Head of caudate nucleus (tissue), 42 donors: ENCODE results near the gene TBXAS1.
A peak's percentile ranks its signal among the peaks of the same experiment; 100 is the strongest.

Experiments used
- DNase-seq, 42 donors: peaks; one replicate each; pipeline versions ENCODE4 v3.0.0 to v3.0.0-alpha.2; 2020 to 2021; ENCODE audit warnings: mixed read lengths in 7 of 42
- intact Hi-C: fragments of 100-400 bp; cut with DNase I; formaldehyde crosslinking; loops from one replicate; pipeline ENCODE4 v1.15.0; 2022

Gene TBXAS1

DNA sequence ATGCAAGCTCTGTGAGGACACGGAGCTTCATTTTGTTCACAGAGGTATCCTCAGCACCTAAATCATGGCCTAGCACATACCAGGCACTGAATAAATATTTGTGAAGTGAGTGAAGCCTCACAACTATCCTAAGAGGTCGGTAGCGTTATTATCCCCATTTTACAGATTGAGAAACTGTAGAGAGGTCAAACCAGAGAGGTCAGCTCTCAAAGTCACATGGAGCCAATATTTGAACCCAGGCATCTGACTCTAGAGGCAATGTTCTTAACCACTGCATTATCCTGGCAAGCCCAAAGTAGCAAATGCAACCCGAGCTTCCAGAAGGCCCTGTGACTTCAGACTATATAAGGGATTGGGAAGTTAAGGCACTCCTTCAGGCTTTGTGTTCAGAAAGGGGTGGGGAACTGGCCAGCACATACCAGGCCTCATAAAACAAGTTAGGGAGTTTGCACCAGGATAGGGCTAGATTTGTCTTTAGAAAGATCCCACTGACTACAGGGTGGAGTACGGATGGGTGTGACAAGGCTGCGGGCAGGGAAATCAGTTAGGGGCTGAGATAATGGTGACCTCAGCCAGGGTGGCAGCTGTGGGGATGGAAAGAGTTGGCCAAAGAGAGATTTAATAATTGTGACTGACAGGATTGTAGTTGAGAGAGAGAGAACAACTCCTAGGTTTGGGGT is 101.4 kb downstream of the TBXAS1 start:
- DNase-seq = peak in 1 of 42 donors; percentile 24
- intact Hi-C loops = no loop called here

GRCh38 chr7:139931190-139931934 is 102.3 kb downstream of the TBXAS1 start:
- peak in 2 of 42 donors; percentile 19 to 25 for DNase-seq
- intact Hi-C loops = no loop called here

GRCh38 chr7:139932531-139932930 is 103.5 kb downstream of the TBXAS1 start:
- intact Hi-C loops = no loop called here
- no peak for DNase-seq

GRCh38 chr7:139936760-139937310 is 107.8 kb downstream of the TBXAS1 start:
- intact Hi-C loops = no loop called here
- peak in 1 of 42 donors; percentile 15 for DNase-seq

- DNase-seq = peak in 15 of 42 donors; percentile 10 to 40 (median 29)
- intact Hi-C loops = no loop called here
Observed at GRCh38 chr7:139937715-139938114, 108.7 kb downstream of the TBXAS1 start.

GRCh38 chr7:139940866-139941265 is 111.8 kb downstream of the TBXAS1 start:
- no peak for DNase-seq
- intact Hi-C loops = no loop called here

- peak in 1 of 42 donors; percentile 2 for DNase-seq
- intact Hi-C loops = no loop called here
Observed at GRCh38 chr7:139941421-139941820, 112.4 kb downstream of the TBXAS1 start.

GRCh38 chr7:139941866-139942265 is 112.8 kb downstream of the TBXAS1 start:
- no peak for DNase-seq
- intact Hi-C loops = no loop called here

- peak in 1 of 42 donors; percentile 3 for DNase-seq
- intact Hi-C loops = no loop called here
Observed at GRCh38 chr7:139942636-139943035, 113.6 kb downstream of the TBXAS1 start.

DNA sequence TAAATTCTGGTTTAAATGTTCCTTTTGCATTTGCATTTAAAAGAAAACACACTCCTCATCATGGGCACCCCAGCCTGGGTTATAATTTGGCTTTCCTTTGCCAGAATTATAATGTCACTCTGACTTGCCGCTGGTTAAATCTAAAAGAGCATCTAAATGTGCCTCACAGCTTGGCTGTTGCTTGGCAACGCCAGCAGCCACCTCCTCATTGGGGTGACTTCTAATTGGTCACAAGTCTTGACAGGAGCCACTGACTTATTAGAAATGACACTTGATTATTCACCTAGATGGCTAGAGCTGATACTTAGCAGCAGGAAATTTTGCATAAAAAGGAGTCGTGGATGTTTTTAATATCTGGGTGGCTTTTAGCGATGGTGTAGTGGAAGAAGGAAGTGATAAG is 114.3 kb downstream of the TBXAS1 start:
- intact Hi-C loops = no loop called here
- peak in 40 of 42 donors; percentile 17 to 86 (median 56) for DNase-seq

DNA sequence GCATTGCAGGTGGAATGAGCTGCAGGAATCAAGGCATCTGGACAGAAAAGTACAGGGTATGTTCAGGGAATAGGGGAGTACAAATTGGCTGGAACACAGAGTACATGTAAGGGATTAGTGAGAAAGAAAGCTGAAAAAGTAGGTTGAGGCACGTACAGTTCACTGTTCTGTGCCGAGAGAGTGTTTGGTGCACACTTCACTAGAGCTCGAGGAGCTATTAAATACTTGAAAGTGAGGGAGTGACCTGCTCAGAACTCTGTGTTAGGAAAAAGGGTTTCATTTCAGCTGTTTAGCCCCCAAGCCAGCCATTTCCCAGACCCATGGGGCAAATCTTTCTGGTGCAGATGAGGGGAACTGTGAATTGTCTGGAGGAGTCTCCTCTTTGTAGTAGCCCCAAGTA is 115.2 kb downstream of the TBXAS1 start:
- no peak for DNase-seq

DNA sequence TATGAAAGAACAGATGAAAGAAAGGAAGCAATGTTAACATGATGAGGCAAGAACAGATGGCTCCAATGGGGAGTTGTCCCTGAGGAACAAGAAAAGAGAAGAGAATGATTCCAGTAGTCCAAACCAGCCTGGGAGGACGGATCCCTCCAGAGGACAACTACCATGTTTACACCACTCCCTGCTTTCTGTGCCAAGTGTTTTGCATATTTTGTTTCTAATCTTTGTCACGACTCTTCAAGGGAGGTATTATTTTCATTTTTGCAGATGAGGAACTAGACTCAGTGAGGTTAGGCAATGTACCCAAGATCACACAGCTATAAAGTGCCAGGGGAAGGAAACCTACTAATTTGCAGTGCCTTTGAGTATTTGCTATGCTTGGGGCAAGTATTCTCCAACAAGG is 117.5 kb downstream of the TBXAS1 start:
- intact Hi-C loops = no loop called here
- no peak for DNase-seq

More for the DNA sequence above, 115.2 kb downstream of the TBXAS1 start:
- intact Hi-C loops = no loop called here

GRCh38 chr7:139947021-139947420 is 118.0 kb downstream of the TBXAS1 start:
- intact Hi-C loops = no loop called here
- DNase-seq = no peak

- intact Hi-C loops = no loop called here
- DNase-seq = no peak
Observed at GRCh38 chr7:139948167-139948566, 119.1 kb downstream of the TBXAS1 start.

DNA sequence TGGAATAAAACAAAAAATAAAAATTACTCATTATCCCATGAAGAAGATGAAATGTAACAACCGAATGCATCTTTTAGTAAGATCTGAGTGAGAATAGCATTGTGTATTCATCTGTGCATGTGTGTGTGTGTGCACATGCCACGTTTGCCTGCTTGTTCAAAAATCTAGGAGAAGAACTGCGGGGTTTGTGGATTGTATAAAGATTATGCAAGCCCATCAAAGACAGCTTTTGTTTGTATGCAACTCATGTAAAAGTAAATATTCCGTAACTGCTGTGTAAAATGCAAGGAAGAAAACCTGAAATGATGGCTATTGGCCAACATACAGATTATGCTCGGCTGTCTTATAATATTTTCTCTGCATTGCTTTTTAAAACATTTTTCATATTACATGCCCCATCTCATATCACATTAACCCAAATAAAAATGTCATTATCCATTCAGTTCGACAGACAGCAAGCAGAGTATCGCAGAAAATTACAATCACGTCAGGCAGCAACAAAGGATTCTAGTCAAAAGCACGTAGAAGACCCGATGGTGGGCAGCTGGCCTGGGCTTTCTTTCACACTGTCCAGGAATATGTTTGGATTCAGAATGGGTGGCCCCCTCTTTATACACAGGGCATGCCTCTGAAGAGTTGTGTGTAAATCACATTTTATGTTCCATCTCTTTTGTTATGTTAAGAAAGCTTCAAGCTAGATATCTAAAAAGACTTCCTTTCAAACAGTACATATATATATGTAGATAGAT is 119.7 kb downstream of the TBXAS1 start:
- intact Hi-C loops = no loop called here
- DNase-seq = no peak

DNA sequence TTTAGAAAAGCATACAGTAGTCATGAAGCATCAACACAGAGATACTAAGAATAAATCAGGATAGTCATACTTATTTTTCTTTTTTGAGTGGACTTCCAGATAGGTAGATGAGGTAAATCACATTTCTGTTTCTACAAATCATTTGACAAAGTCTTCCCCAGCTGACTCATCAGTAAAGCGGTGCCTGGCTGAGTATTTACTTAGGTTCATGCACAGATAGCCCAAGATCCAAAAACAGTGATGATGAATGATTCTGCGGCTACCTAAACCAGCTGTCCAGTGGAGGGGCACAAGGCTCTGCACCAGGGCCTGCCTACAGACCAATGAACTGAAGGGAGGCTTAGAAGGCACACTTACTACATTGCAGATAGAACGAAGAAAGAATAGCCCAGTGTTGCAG is 120.6 kb downstream of the TBXAS1 start:
- no peak for DNase-seq
- intact Hi-C loops = no loop called here

DNA sequence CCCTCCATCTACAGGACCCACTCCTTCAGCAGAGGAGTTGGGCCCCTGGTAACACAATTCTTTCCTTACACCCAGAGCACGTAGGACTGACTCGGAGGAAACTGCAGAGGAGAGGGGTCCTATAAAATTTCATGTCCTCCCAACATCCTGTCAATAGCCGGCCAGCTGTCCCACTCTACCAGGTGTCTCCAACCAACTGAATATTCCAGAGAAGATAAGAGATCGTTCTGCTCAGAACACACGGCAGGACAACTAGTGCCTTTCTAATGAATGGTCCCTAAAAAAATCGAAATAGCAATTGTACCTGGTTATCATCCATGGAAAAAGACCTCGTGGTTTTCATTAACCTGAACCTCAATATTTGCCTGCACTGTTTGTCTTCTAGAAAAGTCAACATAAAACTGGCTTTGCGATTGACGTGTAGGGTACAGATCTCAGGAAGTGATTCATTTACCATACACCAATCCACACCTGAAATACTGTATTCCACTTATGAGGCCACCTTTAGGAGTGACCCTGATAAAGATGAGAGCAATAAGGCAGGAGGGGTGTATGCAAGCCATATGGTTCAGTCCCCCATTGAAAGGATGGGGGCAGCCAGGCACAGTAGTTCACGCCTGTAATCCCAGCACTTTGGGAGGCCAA is 121.9 kb downstream of the TBXAS1 start:
- intact Hi-C loops = no loop called here
- DNase-seq = no peak

DNA sequence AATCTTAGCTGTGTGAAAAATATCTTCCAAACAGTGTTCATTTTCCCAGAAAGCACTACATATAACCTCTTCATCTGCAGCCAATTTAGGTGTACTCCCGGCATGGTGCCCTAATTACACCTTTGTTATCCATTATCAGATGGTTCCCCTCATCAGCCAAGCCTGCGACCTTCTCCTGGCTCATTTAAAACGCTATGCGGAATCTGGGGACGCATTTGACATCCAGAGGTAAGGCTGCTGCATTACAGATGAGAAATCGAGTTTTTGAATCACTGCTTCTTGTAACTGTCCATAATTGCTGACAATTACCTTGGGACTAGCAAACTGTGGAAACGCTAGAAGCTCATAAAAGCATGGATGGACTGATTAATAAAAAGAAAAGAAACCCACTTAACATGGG is 124.2 kb downstream of the TBXAS1 start:
- DNase-seq = no peak
- intact Hi-C loops = no loop called here

DNA sequence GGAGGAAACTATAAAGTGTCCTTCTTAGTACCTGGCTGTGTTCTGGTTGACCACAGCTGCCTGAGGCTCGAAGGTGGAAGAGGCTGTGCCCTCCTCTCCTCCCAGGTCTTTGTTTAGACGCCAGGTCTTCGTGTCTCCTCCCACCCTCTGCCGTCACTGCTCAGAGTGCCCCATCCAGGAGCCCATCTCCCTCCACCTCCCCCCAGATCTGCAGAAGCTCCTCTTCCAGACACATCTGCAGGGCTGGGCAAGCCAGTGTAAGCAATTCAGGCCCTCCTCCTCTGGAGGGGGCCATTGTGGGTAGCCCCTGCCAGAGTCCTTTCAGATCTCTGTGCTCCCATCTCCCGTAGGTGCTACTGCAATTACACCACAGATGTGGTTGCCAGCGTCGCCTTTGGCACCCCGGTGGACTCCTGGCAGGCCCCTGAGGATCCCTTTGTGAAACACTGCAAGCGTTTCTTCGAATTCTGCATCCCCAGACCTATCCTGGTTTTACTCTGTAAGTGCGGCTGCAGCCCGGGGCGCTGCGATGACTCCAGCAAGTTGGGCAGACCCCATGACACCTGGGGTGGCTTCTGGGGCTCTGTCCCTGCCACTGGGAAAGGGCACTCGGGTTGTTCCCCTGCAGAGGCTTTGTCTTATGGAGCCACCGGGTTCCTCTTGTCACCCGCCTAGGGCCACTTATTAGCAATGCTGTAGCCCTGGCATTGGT is 126.2 kb downstream of the TBXAS1 start:
- DNase-seq = no peak
- intact Hi-C loops = no loop called here
